Fibroblast of the aortic adventitia (primary cell): ENCODE measurements around the gene MAN1C1. TPM values are rescaled to one million over a fixed set of nuclear protein-coding genes. Genes with fewer than 3 reads are reported as not detected.

Experiments used
- DNase-seq: peaks from one replicate; pipeline ENCODE4 v3.0.0-alpha.2; 2010; ENCODE audit warnings: low read depth
- H3K4me3 ChIP-seq: 2 replicates; pipeline ENCODE4 v1.5.1; 2011; ENCODE audit warnings: low read depth, mild to moderate bottlenecking, control low read depth, low read length, moderate library complexity
- total RNA-seq: library from RNA; depleted of rRNA; stranded (reverse); fragments of >200 nt; gene quantifications from 2 replicates; pipeline ENCODE4 v1.2.3, GENCODE V29; 2012; ENCODE audit warnings: low replicate concordance
- TF ChIP-seq, protein P1 (sequence below): IDR thresholded peaks from 2 replicates; pipeline ENCODE4 v1.5.1; 2011; ENCODE audit warnings: mild to moderate bottlenecking, low read length, control low read depth, inconsistent platforms; ENCODE audit not compliant: insufficient read depth

Gene MAN1C1
- total RNA-seq, 1 donor = 6.6 TPM

DNA sequence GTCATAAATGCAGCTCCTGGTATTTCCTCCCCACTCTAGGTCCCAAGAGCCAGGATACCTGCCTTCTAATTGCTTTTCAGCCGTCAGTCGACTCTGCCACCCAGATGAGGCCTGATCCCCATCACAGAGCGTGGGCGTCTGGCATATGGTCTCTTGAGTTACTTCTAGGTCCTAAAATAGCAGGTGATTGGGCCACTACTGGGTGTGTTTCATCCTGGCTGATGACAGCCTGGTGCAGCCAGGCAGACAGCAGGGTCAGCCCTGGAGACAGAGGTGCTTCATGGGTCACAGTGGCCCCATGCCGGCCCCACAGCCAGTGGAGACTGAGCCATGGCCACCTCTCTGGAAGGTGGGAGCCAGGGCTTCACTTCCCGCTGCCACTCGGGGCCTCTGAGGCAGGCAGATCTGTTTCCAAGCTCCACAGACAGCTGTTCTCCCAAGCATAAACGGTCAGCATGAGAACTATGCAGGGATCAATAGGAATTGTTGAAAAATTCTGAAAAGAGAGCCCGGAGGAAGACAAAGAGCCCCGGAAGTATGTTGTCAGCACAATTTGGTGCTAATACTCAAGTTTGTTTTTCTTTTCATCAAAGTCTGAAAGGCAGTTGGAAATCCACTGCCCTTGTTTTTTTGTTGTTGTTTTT lies 83.0 kb downstream of the MAN1C1 start:
- no peak for DNase-seq
- TF ChIP-seq, protein P1, sequence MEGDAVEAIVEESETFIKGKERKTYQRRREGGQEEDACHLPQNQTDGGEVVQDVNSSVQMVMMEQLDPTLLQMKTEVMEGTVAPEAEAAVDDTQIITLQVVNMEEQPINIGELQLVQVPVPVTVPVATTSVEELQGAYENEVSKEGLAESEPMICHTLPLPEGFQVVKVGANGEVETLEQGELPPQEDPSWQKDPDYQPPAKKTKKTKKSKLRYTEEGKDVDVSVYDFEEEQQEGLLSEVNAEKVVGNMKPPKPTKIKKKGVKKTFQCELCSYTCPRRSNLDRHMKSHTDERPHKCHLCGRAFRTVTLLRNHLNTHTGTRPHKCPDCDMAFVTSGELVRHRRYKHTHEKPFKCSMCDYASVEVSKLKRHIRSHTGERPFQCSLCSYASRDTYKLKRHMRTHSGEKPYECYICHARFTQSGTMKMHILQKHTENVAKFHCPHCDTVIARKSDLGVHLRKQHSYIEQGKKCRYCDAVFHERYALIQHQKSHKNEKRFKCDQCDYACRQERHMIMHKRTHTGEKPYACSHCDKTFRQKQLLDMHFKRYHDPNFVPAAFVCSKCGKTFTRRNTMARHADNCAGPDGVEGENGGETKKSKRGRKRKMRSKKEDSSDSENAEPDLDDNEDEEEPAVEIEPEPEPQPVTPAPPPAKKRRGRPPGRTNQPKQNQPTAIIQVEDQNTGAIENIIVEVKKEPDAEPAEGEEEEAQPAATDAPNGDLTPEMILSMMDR = no peak
- no peak overlapping the region for H3K4me3 ChIP-seq

DNA sequence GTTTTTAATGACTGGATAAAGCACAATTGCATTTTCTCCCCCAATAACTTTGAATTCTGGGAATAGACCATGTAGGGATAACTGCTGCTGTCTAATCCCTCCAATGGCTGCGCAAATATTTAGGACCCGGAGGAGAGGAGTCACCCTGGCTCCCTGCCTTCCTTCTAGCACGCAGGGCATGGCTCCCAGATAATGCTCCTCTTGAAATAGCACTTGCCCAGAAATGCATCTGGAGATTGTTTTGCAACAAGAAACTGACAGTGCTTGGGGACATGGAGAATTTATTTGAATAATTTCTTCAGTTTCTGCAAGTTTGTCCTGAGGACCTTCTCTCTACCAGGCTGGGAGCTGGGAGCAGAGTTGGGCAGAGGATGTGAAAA lies 83.5 kb downstream of the MAN1C1 start:
- TF ChIP-seq, protein P1 = no peak
- no peak overlapping the region for H3K4me3 ChIP-seq
- DNase-seq = peak; percentile 90

DNA sequence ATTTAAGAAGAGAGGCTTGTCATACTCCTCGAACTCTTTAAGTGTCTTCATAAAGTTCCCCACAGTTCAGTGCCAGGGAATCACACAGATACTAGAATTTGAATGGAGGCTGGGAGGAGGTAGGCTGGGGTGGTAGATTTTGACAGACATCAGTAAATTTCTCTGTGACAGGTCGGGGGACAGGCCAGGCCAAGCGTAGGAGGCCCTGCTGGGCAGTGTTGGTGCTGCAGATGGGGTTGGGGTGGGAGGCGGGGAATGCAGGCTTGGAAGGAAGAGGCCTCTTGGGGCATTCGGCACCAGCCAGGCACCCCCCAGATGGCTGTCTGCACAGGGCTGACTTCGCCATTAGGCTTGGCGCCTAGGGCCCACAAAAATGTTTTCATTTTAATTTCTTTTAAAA lies 84.0 kb downstream of the MAN1C1 start:
- no peak for DNase-seq
- no peak overlapping the region for H3K4me3 ChIP-seq
- TF ChIP-seq, protein P1 = no peak

DNA sequence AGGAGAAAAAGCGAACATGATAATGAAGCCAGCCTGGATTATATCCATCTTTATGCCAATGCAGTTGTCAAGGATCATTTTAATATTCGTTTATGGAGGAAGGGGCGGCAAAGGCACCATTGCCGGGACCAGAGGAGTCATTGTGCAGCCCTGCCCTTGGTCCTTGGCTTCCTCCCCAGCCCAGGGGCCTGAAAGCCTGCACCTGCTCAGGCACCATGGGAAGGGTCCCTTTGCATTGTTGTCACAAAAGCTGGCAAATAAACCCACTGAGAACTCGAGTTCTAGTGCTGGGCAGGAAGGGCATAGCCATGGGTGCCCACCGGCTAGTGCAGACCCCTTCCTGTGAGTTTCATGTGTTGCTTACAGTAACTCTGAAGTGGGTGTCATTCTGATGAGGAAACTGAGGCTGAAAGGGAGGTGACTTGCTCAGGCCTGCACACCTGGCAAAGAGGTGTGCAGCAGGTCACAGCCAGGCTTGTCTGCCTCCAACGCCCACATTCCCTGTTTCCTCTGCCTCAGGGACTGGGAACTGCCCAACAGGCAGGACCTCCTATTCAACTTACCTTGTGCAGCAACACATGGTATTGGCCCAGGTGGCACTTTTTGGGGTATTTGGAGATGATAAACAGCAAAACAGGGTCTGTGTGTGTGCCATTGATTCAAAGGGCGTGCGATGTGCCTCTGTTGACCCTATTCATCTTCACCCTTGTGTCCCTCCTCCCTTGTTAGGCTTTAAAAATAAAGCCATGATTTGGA lies 84.6 kb downstream of the MAN1C1 start:
- H3K4me3 ChIP-seq = no peak overlapping the region
- no peak for DNase-seq
- TF ChIP-seq, protein P1 = no peak

DNA sequence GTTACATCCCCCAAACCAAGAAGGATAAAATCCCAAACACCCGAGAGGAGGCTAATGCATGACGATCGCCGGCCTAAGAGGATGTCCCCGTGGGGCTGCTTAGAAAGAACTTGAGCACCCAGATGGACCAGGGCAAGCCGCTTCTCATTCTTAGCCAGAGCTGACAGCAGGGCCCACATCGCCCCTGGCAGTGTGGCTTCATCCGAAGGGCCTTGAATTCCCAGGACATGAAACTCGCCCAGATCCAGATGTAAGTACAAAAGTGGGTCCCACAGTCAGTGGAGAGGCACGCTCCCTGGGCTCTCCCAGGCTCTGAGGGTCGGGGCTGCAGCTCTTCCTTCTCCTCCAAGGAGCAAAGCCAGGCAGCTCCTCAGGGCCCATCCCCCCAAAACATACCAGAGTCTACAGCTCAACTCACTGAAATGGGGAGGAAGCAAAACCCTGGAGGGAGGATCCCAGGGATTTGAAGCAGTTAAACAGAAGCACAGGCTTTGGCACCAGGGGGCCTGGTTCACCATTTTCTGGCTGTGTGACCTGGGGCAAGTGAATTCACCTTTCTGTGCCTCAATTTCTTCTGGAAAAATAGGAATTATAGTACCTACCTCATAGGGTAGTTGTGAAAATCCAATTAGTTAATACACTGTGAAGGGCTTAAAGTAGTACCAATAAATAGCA lies 85.6 kb downstream of the MAN1C1 start:
- TF ChIP-seq, protein P1 = no peak
- H3K4me3 ChIP-seq = no peak overlapping the region
- DNase-seq = peak; percentile 44

DNA sequence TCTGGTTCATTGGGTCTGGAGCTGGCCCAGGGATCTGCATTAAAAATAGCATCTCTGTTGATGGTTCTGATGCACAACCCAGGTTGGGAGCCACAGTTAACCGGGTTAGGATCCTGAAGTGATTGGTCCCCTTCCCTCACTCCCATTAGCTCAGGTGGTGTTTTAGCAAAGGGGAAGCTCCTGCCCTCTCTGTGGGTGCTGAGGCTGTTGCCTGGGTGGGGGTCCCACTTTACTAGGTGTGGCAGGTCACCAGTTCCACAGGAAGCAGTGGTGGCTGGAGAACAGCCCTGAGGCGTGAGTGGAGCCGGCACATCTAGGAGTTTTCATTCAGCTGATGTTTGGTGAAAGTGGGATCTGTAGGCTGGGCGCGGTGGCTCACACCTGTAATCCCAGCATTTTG lies 86.5 kb downstream of the MAN1C1 start:
- TF ChIP-seq, protein P1 = no peak
- no peak overlapping the region for H3K4me3 ChIP-seq
- DNase-seq = no peak
